GM08714 (cell line): ENCODE data around the gene TBC1D26.
"Not testable (repeated sequence)": the region's sequence is repeated elsewhere in the genome, so short reads cannot be mapped to it uniquely, and the experiment has no call there.

Experiments used
- H3K4me3 ChIP-seq: fragments of 200-500 bp; sonication (Bioruptor generic); 2 replicates; pipeline ENCODE4 v1.5.1; 2014; ENCODE audit warnings: mild to moderate bottlenecking, low read length, inconsistent platforms
- ZNF274 ChIP-seq: IDR thresholded peaks from 2 replicates; pipeline ENCODE4 v1.6.1; 2012; ENCODE audit warnings: mild to moderate bottlenecking, low read depth, low read length

TBC1D26 gene

DNA sequence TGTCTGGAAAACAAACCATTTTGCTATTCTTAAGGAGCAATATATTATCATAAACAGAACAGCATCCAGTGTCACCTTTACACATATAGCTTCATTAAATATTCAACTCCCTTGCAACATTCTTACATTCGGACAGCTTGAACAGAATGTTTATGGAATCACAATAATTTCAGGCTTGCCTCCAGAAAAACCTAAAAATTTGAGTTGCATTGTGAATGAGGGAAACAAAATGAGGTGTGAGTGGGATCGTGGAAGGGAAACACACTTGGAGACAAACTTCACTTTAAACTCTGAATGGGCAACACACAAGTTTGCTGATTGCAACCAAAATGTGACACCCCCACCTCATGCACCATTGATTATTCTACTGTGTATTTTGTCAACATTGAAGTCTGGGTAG, 51.4 kb downstream of the TBC1D26 start:
- TF ChIP-seq ZNF274 = no peak
- H3K4me3 ChIP-seq = no peak overlapping the region

GRCh38 chr17:15784351-15784750, 52.3 kb downstream of the TBC1D26 start:
- not testable (repeated sequence) for H3K4me3 ChIP-seq

DNA sequence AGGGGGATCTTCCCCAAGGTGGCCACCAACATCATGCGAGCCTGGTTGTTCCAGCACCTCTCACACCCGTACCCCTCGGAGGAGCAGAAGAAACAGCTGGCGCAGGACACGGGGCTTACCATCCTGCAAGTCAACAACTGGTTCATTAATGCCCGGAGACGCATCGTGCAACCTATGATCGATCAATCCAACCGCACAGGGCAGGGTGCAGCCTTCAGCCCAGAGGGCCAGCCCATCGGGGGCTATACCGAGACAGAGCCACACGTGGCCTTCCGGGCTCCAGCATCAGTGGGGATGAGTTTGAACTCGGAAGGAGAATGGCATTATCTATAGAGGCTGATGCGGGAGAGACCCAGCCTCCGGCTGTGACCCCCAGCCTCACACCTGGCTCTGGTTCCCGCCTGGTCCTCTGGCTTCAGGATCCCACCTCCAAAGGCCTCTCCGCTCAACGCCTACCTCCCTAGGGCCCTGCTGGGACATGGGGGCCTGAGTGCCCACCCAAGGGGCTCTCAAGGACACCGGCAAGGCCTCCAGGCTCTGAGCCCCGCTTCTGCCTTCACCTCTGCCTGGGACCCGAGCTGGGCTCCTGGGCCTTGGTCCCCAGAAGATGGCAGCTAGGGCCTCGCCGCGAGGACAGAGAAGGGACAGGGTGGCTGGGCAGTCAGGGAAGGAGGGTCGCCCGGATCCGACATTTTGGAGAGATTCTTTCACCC, 55.4 kb downstream of the TBC1D26 start:
- H3K4me3 ChIP-seq = not testable (repeated sequence)

DNA sequence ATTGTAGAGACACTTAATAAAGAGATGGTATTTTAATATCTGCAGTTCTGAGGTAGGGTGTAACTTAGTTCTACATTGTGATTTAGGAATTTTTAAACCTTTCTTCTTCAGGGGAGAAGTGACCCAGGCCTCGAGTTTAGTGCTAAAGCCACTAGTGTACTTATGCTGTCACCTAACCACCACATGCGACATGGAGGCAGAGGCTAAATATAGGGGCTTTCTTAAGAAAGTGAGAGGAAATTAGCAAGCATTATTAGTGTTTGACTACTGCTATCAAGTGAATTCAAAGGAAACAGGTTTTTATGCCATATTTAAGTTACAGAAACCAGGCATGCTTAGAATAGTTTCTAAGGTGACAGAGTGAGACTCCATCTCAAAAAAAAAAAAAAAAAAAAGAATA, 56.3 kb downstream of the TBC1D26 start:
- H3K4me3 ChIP-seq = not testable (repeated sequence)
